Measurements from ENCODE around the gene LRP5. TPM values are rescaled to one million over a fixed set of nuclear protein-coding genes. Genes with fewer than 3 reads are reported as not detected.

LRP5 gene
- total and polyA plus RNA-seq, 9 of the 15 experiments (the other 6 are each of a cell fraction or from before 2014, with no cell fraction given), result 0.48 to 44.2 (median 13.5) TPM

- TF ChIP-seq SMAD3 (CRISPR knock-in tag; conservative IDR thresholded peaks at IDR 0.05) (no peak), MEF2A (IDR thresholded peaks at IDR 0.05; ENCODE audit: control insufficient read depth, low read depth, low read length) (peak; percentile 77; the same call in 1 of the 2 replicates), PATZ1 (CRISPR knock-in tag; IDR thresholded peaks at IDR 0.05; ENCODE audit: borderline replicate concordance) (no peak), RBM14 (IDR thresholded peaks at IDR 0.05; ENCODE audit: borderline replicate concordance, insufficient read depth, low read depth, low read length) (0 out of 2 replicates have a peak, but pooled peaks have one; percentile 23), FOS (IDR thresholded peaks at IDR 0.05; ENCODE audit: extremely low read depth, insufficient read length) (no peak), MTF1 (CRISPR knock-in tag; IDR thresholded peaks at IDR 0.05; ENCODE audit: borderline replicate concordance) (no peak), MYBL2 (IDR thresholded peaks at IDR 0.05; ENCODE audit: low read depth) (no peak), MYBL2 (CRISPR knock-in tag; IDR thresholded peaks at IDR 0.05; ENCODE audit: borderline replicate concordance) (no peak), BMI1 (IDR thresholded peaks at IDR 0.05; ENCODE audit: low read length) (no peak), KDM5B (IDR thresholded peaks at IDR 0.05; ENCODE audit: insufficient replicate concordance, low read depth, low read length) (peak; percentile 90), HDAC1 (IDR thresholded peaks at IDR 0.05) (peak in 1 of 2 experiments; percentile 61; a peak in 3 of 4 replicates), RFX1 (IDR thresholded peaks at IDR 0.05) (no peak), ZNF408 (CRISPR knock-in tag; IDR thresholded peaks at IDR 0.05; ENCODE audit: low read depth) (no peak), HNRNPH1 (optimal IDR thresholded peaks at IDR 0.05; ENCODE audit: low read depth, low read length) (no peak), NCOA2 (IDR thresholded peaks at IDR 0.05; ENCODE audit: partially characterized antibody in 2 of 2) (no peak), SIX5 (IDR thresholded peaks at IDR 0.05; ENCODE audit: borderline replicate concordance in 1 of 2, insufficient read depth in 1 of 2, low read depth in 1 of 2, low read length in 2 of 2) (no peak), PHB (CRISPR knock-in tag; IDR thresholded peaks at IDR 0.05) (no peak), TEAD4 (IDR thresholded peaks at IDR 0.05; ENCODE audit: low read length) (no peak; the same call in 1 of the 2 replicates), TEAD4 (CRISPR knock-in tag; IDR thresholded peaks at IDR 0.05; ENCODE audit: borderline replicate concordance) (no peak), GTF2B (IDR thresholded peaks at IDR 0.05; ENCODE audit: extremely low read depth, insufficient read length) (no peak), CEBPG (CRISPR knock-in tag; IDR thresholded peaks at IDR 0.05) (peak; percentile 4; the same call in 1 of the 2 replicates), CEBPG (tag; conservative IDR thresholded peaks at IDR 0.05 in 1 of 2, IDR thresholded peaks at IDR 0.05 in 1 of 2) (no peak; a peak in 1 of 4 replicates), FOSL1 (tag; conservative IDR thresholded peaks at IDR 0.05) (peak; percentile 74), DEAF1 (CRISPR knock-in tag; IDR thresholded peaks at IDR 0.05) (0 out of 2 replicates have a peak, but pooled peaks have one; percentile 8)
Observed at GRCh38 chr11:68271781-68272608, 40.4 kb upstream of the LRP5 start, which contains the start of gene C11orf24 (continued).

Data from K562 (cell line).